ENCODE measurements around the gene LPP. TPM values are rescaled to one million over a fixed set of nuclear protein-coding genes. Genes with fewer than 3 reads are reported as not detected.

The LPP gene
- polyA plus RNA-seq, 2 of the 4 experiments (the other 2 are of a cell fraction), result 11.0 to 30.8 TPM

DNA sequence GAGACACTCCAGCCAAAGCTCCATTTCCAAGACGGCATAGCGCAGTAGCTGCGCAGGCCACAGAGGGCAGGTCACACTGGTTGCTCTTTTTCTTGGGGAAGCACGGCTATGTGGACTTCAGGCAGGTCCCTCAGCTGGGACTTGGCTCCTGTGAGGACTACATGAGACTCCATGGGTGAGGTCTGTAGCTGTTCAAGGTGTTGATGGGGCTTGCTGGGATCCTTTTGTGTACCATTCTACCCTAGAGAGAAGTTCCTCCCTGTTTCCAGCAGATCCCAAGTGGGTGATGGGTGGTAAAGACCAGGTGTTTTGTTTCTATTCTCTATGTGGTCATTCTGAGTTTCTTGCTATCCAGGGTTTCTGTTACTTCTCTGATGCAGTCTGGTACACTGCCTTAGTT lies 183.3 kb downstream of the LPP start:
- POLR2A ChIA-PET, result no interaction called here
- CTCF ChIA-PET, result interaction anchor here (1.2 to 1.4 kb wide), 2 partner anchors 10 to 597 kb away, joined by 3 to 4 read pairs; no protein-coding TSS in a partner anchor
- H3K4me2 ChIP-seq, result no peak overlapping the region

DNA sequence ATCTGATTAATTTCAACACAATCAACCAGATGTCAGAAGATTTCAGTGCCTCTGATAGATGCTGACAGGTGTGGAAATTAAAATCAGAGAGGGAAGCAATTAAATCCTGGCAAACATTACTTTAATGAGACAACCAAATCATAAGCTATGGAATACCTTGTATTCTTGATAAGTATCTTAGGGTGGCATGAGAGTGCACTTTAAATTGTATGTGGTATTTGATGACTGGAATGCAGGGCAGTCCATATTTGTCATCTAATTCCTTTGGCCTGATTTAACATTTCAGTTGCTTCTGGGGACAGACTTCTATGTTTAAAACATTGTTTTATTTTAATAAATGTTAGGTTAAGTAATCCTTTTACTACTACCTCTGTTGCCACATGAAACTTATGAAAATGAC lies 184.1 kb downstream of the LPP start:
- H3K4me2 ChIP-seq, result no peak overlapping the region
- CTCF ChIA-PET, result interaction anchor here (1.2 kb wide), 1 partner anchor 598 kb away, joined by 4 read pairs; no protein-coding TSS in a partner anchor
- no peak for ATAC-seq
- TF ChIP-seq NPAS2 (CRISPR knock-in tag; IDR thresholded peaks at IDR 0.05; ENCODE audit: borderline replicate concordance), result no peak
- no peak for TF ChIP-seq NFE2L2 (conservative IDR thresholded peaks at IDR 0.05; ENCODE audit: low read length)
- no peak for TF ChIP-seq HOXB5 (CRISPR knock-in tag; IDR thresholded peaks at IDR 0.05)
- TF ChIP-seq, protein P1, sequence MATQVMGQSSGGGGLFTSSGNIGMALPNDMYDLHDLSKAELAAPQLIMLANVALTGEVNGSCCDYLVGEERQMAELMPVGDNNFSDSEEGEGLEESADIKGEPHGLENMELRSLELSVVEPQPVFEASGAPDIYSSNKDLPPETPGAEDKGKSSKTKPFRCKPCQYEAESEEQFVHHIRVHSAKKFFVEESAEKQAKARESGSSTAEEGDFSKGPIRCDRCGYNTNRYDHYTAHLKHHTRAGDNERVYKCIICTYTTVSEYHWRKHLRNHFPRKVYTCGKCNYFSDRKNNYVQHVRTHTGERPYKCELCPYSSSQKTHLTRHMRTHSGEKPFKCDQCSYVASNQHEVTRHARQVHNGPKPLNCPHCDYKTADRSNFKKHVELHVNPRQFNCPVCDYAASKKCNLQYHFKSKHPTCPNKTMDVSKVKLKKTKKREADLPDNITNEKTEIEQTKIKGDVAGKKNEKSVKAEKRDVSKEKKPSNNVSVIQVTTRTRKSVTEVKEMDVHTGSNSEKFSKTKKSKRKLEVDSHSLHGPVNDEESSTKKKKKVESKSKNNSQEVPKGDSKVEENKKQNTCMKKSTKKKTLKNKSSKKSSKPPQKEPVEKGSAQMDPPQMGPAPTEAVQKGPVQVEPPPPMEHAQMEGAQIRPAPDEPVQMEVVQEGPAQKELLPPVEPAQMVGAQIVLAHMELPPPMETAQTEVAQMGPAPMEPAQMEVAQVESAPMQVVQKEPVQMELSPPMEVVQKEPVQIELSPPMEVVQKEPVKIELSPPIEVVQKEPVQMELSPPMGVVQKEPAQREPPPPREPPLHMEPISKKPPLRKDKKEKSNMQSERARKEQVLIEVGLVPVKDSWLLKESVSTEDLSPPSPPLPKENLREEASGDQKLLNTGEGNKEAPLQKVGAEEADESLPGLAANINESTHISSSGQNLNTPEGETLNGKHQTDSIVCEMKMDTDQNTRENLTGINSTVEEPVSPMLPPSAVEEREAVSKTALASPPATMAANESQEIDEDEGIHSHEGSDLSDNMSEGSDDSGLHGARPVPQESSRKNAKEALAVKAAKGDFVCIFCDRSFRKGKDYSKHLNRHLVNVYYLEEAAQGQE (IDR thresholded peaks at IDR 0.05), result no peak
- TF ChIP-seq RFX5 (IDR thresholded peaks at IDR 0.05), result no peak
- TF ChIP-seq PHF8 (IDR thresholded peaks at IDR 0.05; ENCODE audit: borderline replicate concordance, low read depth), result no peak
- TF ChIP-seq HOXB13 (CRISPR knock-in tag; IDR thresholded peaks at IDR 0.05; ENCODE audit: low read depth), result no peak
- TF ChIP-seq FOSL2 (IDR thresholded peaks at IDR 0.05), result no peak
- no peak for TF ChIP-seq FOSL2 (CRISPR knock-in tag; IDR thresholded peaks at IDR 0.05)
- TF ChIP-seq RCOR1 (IDR thresholded peaks at IDR 0.05; ENCODE audit: low read depth, low read length), result no peak
- no peak for TF ChIP-seq MAX (IDR thresholded peaks at IDR 0.05)
- no peak for TF ChIP-seq SMC3 (IDR thresholded peaks at IDR 0.05)
- TF ChIP-seq CHD2 (IDR thresholded peaks at IDR 0.05; ENCODE audit: low read length, partially characterized antibody), result no peak

More for the DNA sequence above, 183.3 kb downstream of the LPP start:
- no peak overlapping the region for H3K27ac ChIP-seq
- 98% methylated on average over 4 of the region's 4 CpGs for WGBS (ENCODE audit: missing lambda C conversion rate)
- H3K4me1 ChIP-seq, result peaks cover 29% of the 10 kb centered on the region
- no peaks in the 10 kb centered on the region for H3K9me3 ChIP-seq
- FAIRE-seq (no peak), DNase-seq (ENCODE audit: low read depth in 1 of 2, low spot score in 1 of 2) (no peak), ATAC-seq (peak in 1 of 2 experiments; percentile 30; a peak in 1 of 6 replicates)
- H3K4me3 ChIP-seq, result no peak overlapping the region
- TF ChIP-seq ZFP36 (IDR thresholded peaks at IDR 0.05; ENCODE audit: borderline replicate concordance, partially characterized antibody) (no peak), MYC (IDR thresholded peaks at IDR 0.05; ENCODE audit: borderline replicate concordance, low read length) (no peak), MAX (IDR thresholded peaks at IDR 0.05) (no peak), JUNB (IDR thresholded peaks at IDR 0.05) (no peak), CEBPB (IDR thresholded peaks at IDR 0.05) (no peak), FOSB (CRISPR knock-in tag; IDR thresholded peaks at IDR 0.05) (no peak), ESRRA (IDR thresholded peaks at IDR 0.05; ENCODE audit: borderline replicate concordance, low read length) (no peak), NFE2L2 (conservative IDR thresholded peaks at IDR 0.05; ENCODE audit: low read length) (no peak), FOSL2 (IDR thresholded peaks at IDR 0.05) (no peak), FOSL2 (CRISPR knock-in tag; IDR thresholded peaks at IDR 0.05) (no peak), NPAS2 (CRISPR knock-in tag; IDR thresholded peaks at IDR 0.05; ENCODE audit: borderline replicate concordance) (no peak), RAD21 (conservative IDR thresholded peaks at IDR 0.05 in 1 of 2, IDR thresholded peaks at IDR 0.05 in 1 of 2) (no peak), BCL3 (IDR thresholded peaks at IDR 0.05) (no peak)
- TF ChIP-seq, protein P2, sequence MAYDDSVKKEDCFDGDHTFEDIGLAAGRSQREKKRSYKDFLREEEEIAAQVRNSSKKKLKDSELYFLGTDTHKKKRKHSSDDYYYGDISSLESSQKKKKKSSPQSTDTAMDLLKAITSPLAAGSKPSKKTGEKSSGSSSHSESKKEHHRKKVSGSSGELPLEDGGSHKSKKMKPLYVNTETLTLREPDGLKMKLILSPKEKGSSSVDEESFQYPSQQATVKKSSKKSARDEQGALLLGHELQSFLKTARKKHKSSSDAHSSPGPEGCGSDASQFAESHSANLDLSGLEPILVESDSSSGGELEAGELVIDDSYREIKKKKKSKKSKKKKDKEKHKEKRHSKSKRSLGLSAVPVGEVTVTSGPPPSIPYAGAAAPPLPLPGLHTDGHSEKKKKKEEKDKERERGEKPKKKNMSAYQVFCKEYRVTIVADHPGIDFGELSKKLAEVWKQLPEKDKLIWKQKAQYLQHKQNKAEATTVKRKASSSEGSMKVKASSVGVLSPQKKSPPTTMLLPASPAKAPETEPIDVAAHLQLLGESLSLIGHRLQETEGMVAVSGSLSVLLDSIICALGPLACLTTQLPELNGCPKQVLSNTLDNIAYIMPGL (CRISPR knock-in tag; IDR thresholded peaks at IDR 0.05; ENCODE audit: borderline replicate concordance), result no peak
- TF ChIP-seq, protein P1 (IDR thresholded peaks at IDR 0.05), result no peak

More for the DNA sequence above, 184.1 kb downstream of the LPP start:
- no peak overlapping the region for H3K27ac ChIP-seq
- DNase-seq (ENCODE audit: low read depth in 1 of 2, low spot score in 1 of 2), result no peak
- H3K4me1 ChIP-seq, result peaks cover 29% of the 10 kb centered on the region
- POLR2A ChIA-PET, result no interaction called here
- no peaks in the 10 kb centered on the region for H3K9me3 ChIP-seq
- no peak for FAIRE-seq
- H3K4me3 ChIP-seq, result no peak overlapping the region
